ENCODE data around the gene PKN2.
"Not testable (repeated sequence)": the region's sequence is repeated elsewhere in the genome, so short reads cannot be mapped to it uniquely, and the experiment has no call there.

Gene PKN2

GRCh38 chr1:88680471-88680870 is 3.6 kb upstream of the PKN2 start:
- DNase-seq, result no peak

GRCh38 chr1:88680911-88681622 is 3.0 kb upstream of the PKN2 start:
- no peak for DNase-seq

- DNase-seq, result peak; percentile 39 to 80 (median 77)
These were observed 597 bp downstream of the PKN2 start for GRCh38 chr1:88684482-88685258.

GRCh38 chr1:88685259-88685620 is 1.2 kb downstream of the PKN2 start:
- peak in 1 of 3 experiments; percentile 69 for DNase-seq

GRCh38 chr1:88691540-88691939 is 7.5 kb downstream of the PKN2 start:
- DNase-seq, result no peak

GRCh38 chr1:88695781-88696180 is 11.7 kb downstream of the PKN2 start:
- no peak for DNase-seq

GRCh38 chr1:88697503-88697902 is 13.4 kb downstream of the PKN2 start:
- DNase-seq, result no peak

GRCh38 chr1:88698140-88698539 is 14.1 kb downstream of the PKN2 start:
- DNase-seq, result no peak

GRCh38 chr1:88698764-88699163 is 14.7 kb downstream of the PKN2 start:
- no peak for DNase-seq

GRCh38 chr1:88700425-88701013 is 16.4 kb downstream of the PKN2 start:
- DNase-seq, result no peak

GRCh38 chr1:88701275-88701674 is 17.2 kb downstream of the PKN2 start:
- no peak for DNase-seq

GRCh38 chr1:88701793-88702192 is 17.7 kb downstream of the PKN2 start:
- not testable (repeated sequence) for DNase-seq

GRCh38 chr1:88708011-88708410 is 23.9 kb downstream of the PKN2 start:
- peak in 1 of 3 experiments; percentile 1 for DNase-seq

- not testable (repeated sequence) for DNase-seq
These were observed 28.8 kb downstream of the PKN2 start for GRCh38 chr1:88712907-88713306.

GRCh38 chr1:88716571-88716970 is 32.5 kb downstream of the PKN2 start:
- DNase-seq, result not testable (repeated sequence)

- DNase-seq, result no peak
These were observed 38.4 kb downstream of the PKN2 start for GRCh38 chr1:88722492-88722891.

- DNase-seq, result no peak
These were observed 42.6 kb downstream of the PKN2 start for GRCh38 chr1:88726697-88727096.

GRCh38 chr1:88727205-88727604 is 43.1 kb downstream of the PKN2 start:
- DNase-seq, result no peak

GRCh38 chr1:88729297-88729696 is 45.2 kb downstream of the PKN2 start:
- no peak for DNase-seq

GRCh38 chr1:88730132-88730675 is 46.1 kb downstream of the PKN2 start:
- DNase-seq, result no peak

GRCh38 chr1:88730995-88731394 is 46.9 kb downstream of the PKN2 start:
- DNase-seq, result no peak

- peak in 1 of 3 experiments; percentile 37 for DNase-seq
These were observed 47.6 kb downstream of the PKN2 start for GRCh38 chr1:88731475-88732269.

GRCh38 chr1:88735382-88735781 is 51.3 kb downstream of the PKN2 start:
- DNase-seq, result no peak
